HG03095 (cell line): ENCODE results near the gene CARD11.

ENCODE experiments used
- ATAC-seq: cut with Tn5 transposase; IDR thresholded peaks from one replicate; pipeline ENCODE4 v1.9.1; 2021; ENCODE audit warnings: moderate library complexity; ENCODE audit not compliant: unreplicated experiment

CARD11 gene

GRCh38 chr7:2945171-2945570 is 98.5 kb downstream of the CARD11 start:
- no peak for ATAC-seq

GRCh38 chr7:2944739-2945138 is 98.9 kb downstream of the CARD11 start:
- ATAC-seq = no peak

GRCh38 chr7:2943851-2944601 is 99.6 kb downstream of the CARD11 start:
- no peak for ATAC-seq

- ATAC-seq = no peak
These were observed 102.3 kb downstream of the CARD11 start for GRCh38 chr7:2941216-2941859.

GRCh38 chr7:2940466-2940865 is 103.2 kb downstream of the CARD11 start:
- ATAC-seq = no peak

GRCh38 chr7:2939193-2939885 is 104.3 kb downstream of the CARD11 start:
- no peak for ATAC-seq

GRCh38 chr7:2938514-2939192 is 105.0 kb downstream of the CARD11 start:
- ATAC-seq = no peak

- ATAC-seq = no peak
These were observed 105.8 kb downstream of the CARD11 start for GRCh38 chr7:2937701-2938513.

- no peak for ATAC-seq
These were observed 106.6 kb downstream of the CARD11 start for GRCh38 chr7:2936891-2937580.

GRCh38 chr7:2936301-2936700 is 107.4 kb downstream of the CARD11 start:
- no peak for ATAC-seq

GRCh38 chr7:2934984-2935740 is 108.5 kb downstream of the CARD11 start:
- no peak for ATAC-seq

- no peak for ATAC-seq
These were observed 109.4 kb downstream of the CARD11 start for GRCh38 chr7:2934211-2934731.

GRCh38 chr7:2932402-2933251 is 111.0 kb downstream of the CARD11 start:
- ATAC-seq = no peak

GRCh38 chr7:2931034-2931415 is 112.6 kb downstream of the CARD11 start:
- ATAC-seq = no peak

GRCh38 chr7:2930310-2931033 is 113.2 kb downstream of the CARD11 start:
- ATAC-seq = no peak

- no peak for ATAC-seq
These were observed 114.1 kb downstream of the CARD11 start for GRCh38 chr7:2929321-2930201.
